Mesendoderm (in vitro differentiated cells): ENCODE results near the gene ZNF236.

Source experiments
- DNase-seq: peaks from one replicate; pipeline ENCODE4 v3.0.0; 2013
- H2AK5ac ChIP-seq: 2 replicates; pipeline ENCODE4 v1.6.1; 2013; ENCODE audit warnings: low read length, inconsistent platforms
- H2BK120ac ChIP-seq: 2 replicates; pipeline ENCODE4 v1.6.1; 2013; ENCODE audit warnings: low read depth, mild to moderate bottlenecking, low read length, moderate library complexity, mixed read lengths
- H2BK15ac ChIP-seq: replicated peaks from 2 replicates; pipeline ENCODE4 v1.6.1; 2013; ENCODE audit warnings: low read depth, mild to moderate bottlenecking, moderate library complexity
- H2BK5ac ChIP-seq: 2 replicates; pipeline ENCODE4 v1.6.1; 2013; ENCODE audit warnings: low read length, inconsistent platforms
- H3K18ac ChIP-seq: 2 replicates; pipeline ENCODE4 v1.6.1; 2013; ENCODE audit warnings: mild to moderate bottlenecking, low read length, mixed read lengths
- H3K23ac ChIP-seq: one replicate; pipeline ENCODE4 v1.6.1; 2013; ENCODE audit warnings: low read length
- H3K27ac ChIP-seq: 2 replicates; pipeline ENCODE4 v1.5.1; 2013; ENCODE audit warnings: low read depth, mild to moderate bottlenecking, inconsistent platforms, low read length, moderate library complexity
- H3K27me3 ChIP-seq: 2 replicates; pipeline ENCODE4 v1.6.1; 2013; ENCODE audit warnings: low read length, control low read depth, mild to moderate bottlenecking, inconsistent platforms; ENCODE audit not compliant: insufficient read depth, poor library complexity
- H3K36me3 ChIP-seq: 2 replicates; pipeline ENCODE4 v1.6.1; 2013; ENCODE audit warnings: low read length, inconsistent platforms; ENCODE audit not compliant: control insufficient read depth, insufficient read depth
- H3K4ac ChIP-seq: one replicate; pipeline ENCODE4 v1.6.1; 2013; ENCODE audit warnings: low read depth, mild to moderate bottlenecking, low read length, moderate library complexity
- H3K4me1 ChIP-seq: 2 replicates; pipeline ENCODE4 v1.6.1; 2013; ENCODE audit warnings: low read depth, low read length, inconsistent platforms; ENCODE audit not compliant: control insufficient read depth
- H3K4me2 ChIP-seq: 2 replicates; pipeline ENCODE4 v1.6.1; 2013; ENCODE audit warnings: low read length
- H3K4me3 ChIP-seq: 2 replicates; pipeline ENCODE4 v1.5.1; 2013; ENCODE audit warnings: mild to moderate bottlenecking, low read length
- H3K56ac ChIP-seq: one replicate; pipeline ENCODE4 v1.6.1; 2013; ENCODE audit warnings: low read length
- H3K79me1 ChIP-seq: 2 replicates; pipeline ENCODE4 v1.6.1; 2013; ENCODE audit warnings: low read length, inconsistent platforms
- H3K79me2 ChIP-seq: 2 replicates; pipeline ENCODE4 v1.6.1; 2013; ENCODE audit warnings: mild to moderate bottlenecking, low read length; ENCODE audit not compliant: control insufficient read depth, insufficient read depth
- H3K9ac ChIP-seq: 2 replicates; pipeline ENCODE4 v1.6.1; 2013; ENCODE audit warnings: low read length, inconsistent platforms
- H4K5ac ChIP-seq: one replicate; pipeline ENCODE4 v1.6.1; 2013; ENCODE audit warnings: low read length
- H4K8ac ChIP-seq: one replicate; pipeline ENCODE4 v1.6.1; 2013; ENCODE audit warnings: low read depth, mild to moderate bottlenecking, control low read depth, low read length, moderate library complexity
- WGBS: extraction: QIAGEN DNeasy Blood & Tissue Kit; methylation state at CpG from one replicate; pipeline ENCODE4 v1.1.7; 2013; ENCODE audit warnings: low lambda C conversion rate, missing lambda C conversion rate; ENCODE audit not compliant: insufficient coverage; ENCODE audit errors: extremely low coverage; 5-methylcytosine and 5-hydroxymethylcytosine counted together

Gene ZNF236

DNA sequence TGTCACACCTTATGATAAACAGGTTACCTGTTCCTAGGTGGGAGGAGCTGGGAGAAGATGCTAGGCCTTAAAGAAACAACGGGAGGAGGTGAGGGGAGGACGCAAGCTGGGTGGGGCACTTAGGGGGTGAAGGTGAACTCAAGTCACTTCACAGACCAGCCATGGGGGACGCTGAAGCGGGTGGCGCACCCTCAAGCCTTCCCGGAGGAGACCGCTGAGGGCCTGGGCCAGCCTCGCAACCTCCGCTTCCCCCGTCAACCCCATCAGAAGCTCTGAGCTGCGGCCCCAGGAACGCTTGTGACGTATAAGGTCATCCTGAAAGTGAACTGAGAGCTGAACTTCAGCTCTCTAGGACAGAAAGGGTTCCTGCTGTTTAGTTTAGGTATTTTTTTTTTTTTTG lies 176.7 kb downstream of the ZNF236 start:
- no CpG with 5 or more reads among the region's 13 CpGs for WGBS
- no peak overlapping the region for H3K4me3 ChIP-seq
- no peak overlapping the region for H2BK15ac ChIP-seq
- no peak overlapping the region for H4K8ac ChIP-seq
- no peak for DNase-seq
- H3K79me1 ChIP-seq, result no peaks in the 10 kb centered on the region
- no peak overlapping the region for H2BK120ac ChIP-seq
- H2BK5ac ChIP-seq, result no peak overlapping the region
- H3K36me3 ChIP-seq, result no peaks in the 10 kb centered on the region
- H3K79me2 ChIP-seq, result no peaks in the 10 kb centered on the region
- no peaks in the 10 kb centered on the region for H3K27me3 ChIP-seq
- H4K5ac ChIP-seq, result no peak overlapping the region
- H3K27ac ChIP-seq, result no peak overlapping the region
- no peak overlapping the region for H2AK5ac ChIP-seq
- peak overlapping the region; percentile 45 for H3K23ac ChIP-seq
- no peaks in the 10 kb centered on the region for H3K4me1 ChIP-seq
- no peak overlapping the region for H3K4ac ChIP-seq
- H3K18ac ChIP-seq, result no peak overlapping the region
- H3K9ac ChIP-seq, result no peak overlapping the region
- H3K4me2 ChIP-seq, result no peak overlapping the region
- H3K56ac ChIP-seq, result no peak overlapping the region

DNA sequence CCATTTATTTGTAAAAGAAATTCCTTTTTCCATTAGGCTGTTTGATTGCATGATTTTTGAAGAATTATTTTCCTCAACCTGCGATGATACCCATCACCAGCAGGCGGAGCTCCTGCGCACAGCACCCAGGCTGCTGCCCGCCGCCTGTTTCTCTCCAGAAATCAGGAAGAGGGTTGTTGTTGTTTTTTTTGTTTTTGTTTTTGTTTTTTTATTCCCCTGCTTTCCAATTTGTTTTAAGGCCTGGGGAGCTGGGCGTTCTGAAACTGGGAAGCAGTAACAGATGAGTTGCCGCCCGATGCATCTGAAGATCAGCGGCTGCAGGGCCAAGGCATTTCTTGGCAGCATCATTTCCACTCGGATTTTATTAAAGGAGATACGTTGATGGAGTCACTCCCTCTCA lies 178.2 kb downstream of the ZNF236 start:
- Histone ChIP-seq H3K9ac (no peak overlapping the region), H3K56ac (no peak overlapping the region), H3K4me3 (no peak overlapping the region), H2AK5ac (no peak overlapping the region), H2BK15ac (no peak overlapping the region), H3K4me1 (no peaks in the 10 kb centered on the region), H3K18ac (no peak overlapping the region), H4K8ac (no peak overlapping the region), H3K27me3 (no peaks in the 10 kb centered on the region), H2BK5ac (no peak overlapping the region), H3K27ac (no peak overlapping the region), H2BK120ac (no peak overlapping the region), H3K79me2 (no peaks in the 10 kb centered on the region), H3K79me1 (no peaks in the 10 kb centered on the region), H3K4ac (no peak overlapping the region), H3K36me3 (no peaks in the 10 kb centered on the region), H4K5ac (no peak overlapping the region), H3K23ac (no peak overlapping the region), H3K4me2 (no peak overlapping the region)
- no CpG with 5 or more reads among the region's 11 CpGs for WGBS
- peak; percentile 23 for DNase-seq

DNA sequence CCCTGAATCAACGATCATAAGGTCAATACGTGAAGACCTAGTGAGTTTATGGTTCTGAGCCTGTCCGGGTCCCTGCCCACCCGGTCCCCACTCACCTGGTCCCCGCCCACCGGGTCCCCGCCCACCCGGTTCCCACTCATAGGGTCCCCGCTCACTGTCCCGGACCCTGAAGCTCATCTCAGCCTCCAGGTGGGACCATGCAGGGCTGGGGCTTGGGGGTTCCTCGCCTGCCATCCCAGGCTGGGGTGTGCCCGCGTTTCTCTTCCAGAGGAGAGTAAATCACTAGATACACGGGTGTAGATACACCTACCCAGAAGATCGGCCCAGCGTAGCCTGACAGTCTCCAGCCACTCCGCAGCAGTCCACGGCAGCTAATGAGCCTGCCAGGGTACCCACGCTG lies 178.7 kb downstream of the ZNF236 start:
- no CpG with 5 or more reads among the region's 19 CpGs for WGBS
- no peaks in the 10 kb centered on the region for H3K36me3 ChIP-seq
- no peaks in the 10 kb centered on the region for H3K79me1 ChIP-seq
- H3K4me2 ChIP-seq, result no peak overlapping the region
- H3K18ac ChIP-seq, result no peak overlapping the region
- no peak overlapping the region for H3K9ac ChIP-seq
- H3K79me2 ChIP-seq, result no peaks in the 10 kb centered on the region
- H3K56ac ChIP-seq, result no peak overlapping the region
- no peak overlapping the region for H3K27ac ChIP-seq
- no peak overlapping the region for H3K4me3 ChIP-seq
- no peak overlapping the region for H2BK5ac ChIP-seq
- no peak overlapping the region for H3K23ac ChIP-seq
- no peak overlapping the region for H2BK120ac ChIP-seq
- H2BK15ac ChIP-seq, result no peak overlapping the region
- DNase-seq, result no peak
- H2AK5ac ChIP-seq, result no peak overlapping the region
- no peak overlapping the region for H4K8ac ChIP-seq
- no peaks in the 10 kb centered on the region for H3K27me3 ChIP-seq
- no peak overlapping the region for H3K4ac ChIP-seq
- no peaks in the 10 kb centered on the region for H3K4me1 ChIP-seq
- no peak overlapping the region for H4K5ac ChIP-seq

GRCh38 chr18:77001979-77002378 lies 179.6 kb downstream of the ZNF236 start:
- Histone ChIP-seq H4K5ac (no peak overlapping the region), H2BK5ac (no peak overlapping the region), H3K4me3 (no peak overlapping the region), H3K79me2 (no peaks in the 10 kb centered on the region), H3K27ac (no peak overlapping the region), H2AK5ac (no peak overlapping the region), H3K9ac (no peak overlapping the region), H3K27me3 (no peaks in the 10 kb centered on the region), H3K23ac (no peak overlapping the region), H2BK15ac (no peak overlapping the region), H4K8ac (no peak overlapping the region), H3K56ac (no peak overlapping the region), H3K4me2 (no peak overlapping the region), H3K4me1 (no peaks in the 10 kb centered on the region), H3K18ac (no peak overlapping the region), H3K79me1 (no peaks in the 10 kb centered on the region), H3K36me3 (no peaks in the 10 kb centered on the region), H3K4ac (no peak overlapping the region), H2BK120ac (no peak overlapping the region)
- no CpG with 5 or more reads among the region's 7 CpGs for WGBS
- no peak for DNase-seq

GRCh38 chr18:77002496-77002895 lies 180.1 kb downstream of the ZNF236 start:
- Histone ChIP-seq H3K79me1 (no peaks in the 10 kb centered on the region), H2BK120ac (no peak overlapping the region), H2AK5ac (no peak overlapping the region), H3K27me3 (no peaks in the 10 kb centered on the region), H3K27ac (no peak overlapping the region), H3K4me3 (no peak overlapping the region), H3K4me2 (no peak overlapping the region), H3K4ac (no peak overlapping the region), H2BK15ac (no peak overlapping the region), H3K79me2 (no peaks in the 10 kb centered on the region), H4K8ac (no peak overlapping the region), H3K23ac (no peak overlapping the region), H2BK5ac (no peak overlapping the region), H3K36me3 (no peaks in the 10 kb centered on the region), H3K56ac (no peak overlapping the region), H3K4me1 (no peaks in the 10 kb centered on the region), H4K5ac (no peak overlapping the region), H3K18ac (no peak overlapping the region), H3K9ac (no peak overlapping the region)
- no peak for DNase-seq
- no CpG with 5 or more reads among the region's 10 CpGs for WGBS

DNA sequence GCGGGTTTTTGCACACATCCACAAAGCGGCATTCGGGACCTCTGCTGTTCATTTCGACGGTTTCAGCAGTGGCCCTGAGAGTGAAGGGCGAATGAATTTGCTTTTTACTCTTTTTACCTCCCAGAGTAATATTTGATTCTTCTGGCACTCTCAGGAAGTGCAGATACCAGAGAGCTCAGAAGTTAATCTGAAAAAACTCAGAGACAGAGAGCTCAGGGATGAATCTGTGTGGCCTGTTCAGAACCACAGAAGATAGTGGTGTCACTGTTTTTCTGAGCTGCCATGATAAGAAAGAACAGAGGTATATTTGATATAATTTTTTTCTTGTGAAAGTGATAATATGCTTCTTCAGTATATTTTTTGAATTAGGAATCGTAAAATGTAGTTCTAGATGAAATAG lies 181.0 kb downstream of the ZNF236 start:
- no peak overlapping the region for H3K4me2 ChIP-seq
- no peak overlapping the region for H3K9ac ChIP-seq
- H3K27me3 ChIP-seq, result no peaks in the 10 kb centered on the region
- no peak overlapping the region for H3K18ac ChIP-seq
- no peak overlapping the region for H3K23ac ChIP-seq
- no peaks in the 10 kb centered on the region for H3K79me1 ChIP-seq
- H3K36me3 ChIP-seq, result no peaks in the 10 kb centered on the region
- H3K56ac ChIP-seq, result no peak overlapping the region
- no peak overlapping the region for H3K4ac ChIP-seq
- H2BK15ac ChIP-seq, result no peak overlapping the region
- no peak overlapping the region for H2AK5ac ChIP-seq
- no peaks in the 10 kb centered on the region for H3K79me2 ChIP-seq
- no peak overlapping the region for H3K27ac ChIP-seq
- no peaks in the 10 kb centered on the region for H3K4me1 ChIP-seq
- no peak overlapping the region for H2BK120ac ChIP-seq
- no peak for DNase-seq
- H2BK5ac ChIP-seq, result no peak overlapping the region
- WGBS, result no CpG with 5 or more reads among the region's 7 CpGs
- H4K5ac ChIP-seq, result no peak overlapping the region
- H4K8ac ChIP-seq, result no peak overlapping the region
- no peak overlapping the region for H3K4me3 ChIP-seq
